A549 (cell line): ENCODE measurements around the gene SLC5A8. TPM values are rescaled to one million over a fixed set of nuclear protein-coding genes. Genes with fewer than 3 reads are reported as not detected.

Experiments used
- ATAC-seq, 2 experiments: fragments of 200-7000 bp in 1 of 2; fragments of >200 bp in 1 of 2; cut with Nextera tagmentation in 1 of 2; cut with Tn5 transposase in 1 of 2; 3 replicates each; pipeline versions ENCODE4 v1.8.0 to v1.9.1; 2018 to 2020; ENCODE audit warnings: mild to moderate bottlenecking in 1 of 2, moderate library complexity in 1 of 2
- CTCF ChIA-PET: fragments of 300-600 bp; sonication (Branson Sonifier 250); formaldehyde crosslinking; extraction: SDS; loops from one replicate; lab custom pipeline; 2021; ENCODE audit warnings: antibody characterized with exemption, inconsistent platforms; lab: Yijun Ruan, JAX
- POLR2A ChIA-PET: fragments of 350-600 bp; formaldehyde crosslinking; extraction: SDS; loops from one replicate; lab custom pipeline; 2021; ENCODE audit warnings: antibody characterized with exemption, inconsistent platforms; lab: Yijun Ruan, JAX
- DNase-seq, 2 experiments: peaks; one replicate each; pipeline versions ENCODE4 v3.0.0 to v3.0.0-alpha.2; 2011 to 2016; ENCODE audit warnings: low read depth in 1 of 2, low spot score in 1 of 2
- FAIRE-seq: peaks from 2 replicates; lab custom pipeline; 2011; peaks lifted over from hg19 to GRCh38; lab: Jason Lieb, UNC
- H3K27ac ChIP-seq, 2 experiments: fragments of >200 bp; sonication (Bioruptor Twin); formaldehyde crosslinking; 3 replicates each; pipeline ENCODE4 v1.5.1; 2016 to 2017
- H3K4me1 ChIP-seq: fragments of >200 bp; sonication (Bioruptor Twin); formaldehyde crosslinking; 3 replicates; pipeline ENCODE4 v1.6.1; 2016
- H3K4me2 ChIP-seq: fragments of >200 bp; sonication (Bioruptor Twin); formaldehyde crosslinking; 3 replicates; pipeline ENCODE4 v1.6.1; 2016
- H3K4me3 ChIP-seq: fragments of >200 bp; sonication (Bioruptor Twin); formaldehyde crosslinking; 3 replicates; pipeline ENCODE4 v1.5.1; 2016
- H3K9me3 ChIP-seq: fragments of >200 bp; sonication (Bioruptor Twin); formaldehyde crosslinking; 3 replicates; pipeline ENCODE4 v1.6.1; 2016
- BHLHE40 ChIP-seq: IDR thresholded peaks from 2 replicates; pipeline ENCODE4 v1.6.1; 2012; ENCODE audit warnings: low read depth, low read length, inconsistent platforms
- CHD2 ChIP-seq: fragments of 150-350 bp; IDR thresholded peaks from 2 replicates; pipeline ENCODE4 v1.6.1; 2014; ENCODE audit warnings: low read length; ENCODE audit not compliant: partially characterized antibody
- EHF ChIP-seq: fragments of 250-450 bp; sonication (Bioruptor Pico); IDR thresholded peaks from 2 replicates; pipeline ENCODE4 v1.5.0; 2020; ENCODE audit warnings: mild to moderate bottlenecking
- EHMT2 ChIP-seq: fragments of 200-600 bp; sonication (generic); IDR thresholded peaks from 2 replicates; pipeline ENCODE4 v1.6.1; 2016; ENCODE audit warnings: antibody characterized with exemption, low read depth, mild to moderate bottlenecking, moderate library complexity
- EP300 ChIP-seq, 2 experiments: fragments of >200 bp; sonication (Bioruptor Twin); formaldehyde crosslinking; IDR thresholded peaks; 2 replicates in 1 of 2; 3 replicates in 1 of 2; pipeline ENCODE4 v1.6.1; 2016 to 2017
- ESRRA ChIP-seq: fragments of 150-350 bp; IDR thresholded peaks from 2 replicates; pipeline ENCODE4 v1.6.1; 2014; ENCODE audit warnings: mild to moderate bottlenecking, low read length, borderline replicate concordance
- FOSB ChIP-seq: fragments of 250-450 bp; sonication (Bioruptor Pico); IDR thresholded peaks from 2 replicates; pipeline ENCODE4 v1.5.0; 2020; ENCODE audit warnings: mild to moderate bottlenecking, moderate library complexity
- FOSL2 ChIP-seq, 2 experiments: fragments of 450-650 bp in 1 of 2; fragments of >200 bp in 1 of 2; sonication (Bioruptor Twin) in 1 of 2; formaldehyde crosslinking; IDR thresholded peaks; 2 replicates each; pipeline versions ENCODE4 v1.5.0 to v1.6.1; 2016 to 2020; ENCODE audit warnings: mild to moderate bottlenecking in 1 of 2, moderate library complexity in 1 of 2
- FOXS1 ChIP-seq: fragments of 250-450 bp; sonication (Bioruptor Pico); IDR thresholded peaks from 2 replicates; pipeline ENCODE4 v1.5.0; 2020; ENCODE audit warnings: mild to moderate bottlenecking, moderate library complexity
- HOXB13 ChIP-seq: fragments of 250-450 bp; sonication (Bioruptor Pico); IDR thresholded peaks from 2 replicates; pipeline ENCODE4 v1.5.0; 2020; ENCODE audit warnings: low read depth, mild to moderate bottlenecking, moderate library complexity
- JUNB ChIP-seq: fragments of >200 bp; sonication (Bioruptor Twin); formaldehyde crosslinking; IDR thresholded peaks from 2 replicates; pipeline ENCODE4 v1.6.1; 2016
- KDM5A ChIP-seq: fragments of 200-600 bp; sonication (generic); IDR thresholded peaks from 2 replicates; pipeline ENCODE4 v1.6.1; 2016; ENCODE audit warnings: antibody characterized with exemption, mild to moderate bottlenecking
- NPAS2 ChIP-seq: fragments of 250-450 bp; sonication (Bioruptor Pico); IDR thresholded peaks from 2 replicates; pipeline ENCODE4 v1.8.0; 2022; ENCODE audit warnings: mild to moderate bottlenecking, moderate library complexity, borderline replicate concordance
- POLR2AphosphoS2 ChIP-seq: conservative IDR thresholded peaks from 2 replicates; pipeline ENCODE4 v1.6.1; 2012; ENCODE audit warnings: low read length, improper control_type of control experiment, inconsistent platforms
- RAD21 ChIP-seq, 2 experiments: fragments of >200 bp in 1 of 2; sonication (Bioruptor Twin) in 1 of 2; formaldehyde crosslinking in 1 of 2; IDR thresholded peaks in 1 of 2; conservative IDR thresholded peaks in 1 of 2; 2 replicates in 1 of 2; 3 replicates in 1 of 2; pipeline ENCODE4 v1.6.1; 2012 to 2018; ENCODE audit warnings: inconsistent platforms in 1 of 2
- RARB ChIP-seq: fragments of 250-450 bp; sonication (Bioruptor Pico); IDR thresholded peaks from 2 replicates; pipeline ENCODE4 v1.8.0; 2021; ENCODE audit warnings: mild to moderate bottlenecking, moderate library complexity
- SMC3 ChIP-seq: fragments of >200 bp; sonication (Bioruptor Twin); formaldehyde crosslinking; IDR thresholded peaks from 3 replicates; pipeline ENCODE4 v1.6.1; 2018; ENCODE audit warnings: inconsistent platforms
- WGBS: methylation state at CpG from one replicate; pipeline ENCODE4 v1.1.6; 2017; ENCODE audit errors: missing lambda C conversion rate; 5-methylcytosine and 5-hydroxymethylcytosine counted together
- polyA plus RNA-seq, 4 experiments: library from polyadenylated mRNA; depleted of rRNA in 3 of 4; stranded (reverse); fragments of >200 nt; fragmentation: RNase III in 1 of 4; extraction: RNeasy Plus Mini Kit Qiagen cat#74134 plus additional on column Dnase treatment in 1 of 4; gene quantifications; 2 replicates in 3 of 4; 3 replicates in 1 of 4; pipeline ENCODE4 v1.2.3, GENCODE V29; 2011 to 2017
- TF ChIP-seq, protein P1 (sequence below): fragments of >200 bp; sonication (Bioruptor Twin); formaldehyde crosslinking; IDR thresholded peaks from 3 replicates; pipeline ENCODE4 v1.6.1; 2016
- TF ChIP-seq, protein P2 (sequence below): IDR thresholded peaks from 2 replicates; pipeline ENCODE4 v1.6.1; 2012
- TF ChIP-seq, protein P3 (sequence below): fragments of 250-450 bp; sonication (Bioruptor Pico); IDR thresholded peaks from 2 replicates; pipeline ENCODE4 v1.5.0; 2020; ENCODE audit warnings: low read depth, mild to moderate bottlenecking, moderate library complexity
- TF ChIP-seq, protein P4 (sequence below): IDR thresholded peaks from 2 replicates; pipeline ENCODE4 v1.6.1; 2012; ENCODE audit warnings: low read depth, borderline replicate concordance

Gene SLC5A8
- polyA plus RNA-seq, 2 of the 4 experiments (the other 2 are of a cell fraction), result not detected

DNA sequence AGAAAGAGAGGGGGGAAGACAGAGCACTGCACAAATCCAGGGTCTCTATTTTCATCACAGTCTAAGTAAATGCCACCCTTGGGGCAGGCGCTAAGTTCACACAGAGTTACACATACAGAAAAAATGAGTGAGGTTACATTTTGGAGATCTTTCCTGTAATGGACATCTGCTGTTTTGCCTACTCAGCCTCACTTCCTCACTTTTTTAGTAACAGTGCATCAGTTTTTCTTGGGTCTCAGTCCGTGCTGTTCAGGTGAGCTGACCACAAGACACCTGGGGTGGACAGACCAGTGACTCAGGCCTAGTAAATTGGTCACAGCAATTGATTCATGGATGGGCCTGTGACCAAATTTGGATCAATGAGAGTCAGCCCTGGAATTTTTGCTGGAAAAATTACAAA, 33.6 kb upstream of the SLC5A8 start:
- ChIA-PET CTCF (interaction anchor here (1.3 kb wide), 2 partner anchors 24 to 29 kb away, joined by 3 read pairs; no protein-coding TSS in a partner anchor), POLR2A (no interaction called here)

DNA sequence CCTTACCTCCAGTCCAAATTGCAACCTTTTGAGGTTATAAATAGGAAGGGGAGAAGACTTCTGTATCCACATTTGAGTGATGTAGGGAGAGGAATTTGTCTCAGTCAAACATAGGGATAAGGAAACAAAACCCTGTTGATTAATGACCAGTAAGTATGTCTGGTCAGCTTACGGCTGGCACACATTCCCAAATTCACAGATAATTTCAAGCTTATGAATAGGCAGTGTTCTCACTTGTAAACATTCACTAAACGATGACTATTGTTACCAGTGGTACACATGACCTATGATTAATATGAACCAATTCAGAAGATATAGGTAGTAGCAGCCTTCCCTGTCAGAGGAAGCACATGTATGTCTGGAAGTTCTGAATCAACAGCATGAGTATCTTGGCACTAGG, 33.0 kb upstream of the SLC5A8 start:
- no peaks in the 10 kb centered on the region for H3K4me1 ChIP-seq
- H3K4me3 ChIP-seq, result no peak overlapping the region
- H3K9me3 ChIP-seq, result no peaks in the 10 kb centered on the region
- POLR2A ChIA-PET, result no interaction called here
- 9% methylated on average over 2 of the region's 2 CpGs for WGBS
- FAIRE-seq, result no peak
- no peak overlapping the region for H3K4me2 ChIP-seq
- CTCF ChIA-PET, result interaction anchor here (1.3 kb wide), 1 partner anchor 25 kb away, joined by 3 read pairs; no protein-coding TSS in a partner anchor
- no peak for TF ChIP-seq RAD21 (conservative IDR thresholded peaks at IDR 0.05 in 1 of 2, IDR thresholded peaks at IDR 0.05 in 1 of 2)
- no peak for TF ChIP-seq SMC3
- TF ChIP-seq RARB (CRISPR knock-in tag), result no peak
- no peak for TF ChIP-seq EP300 (IDR thresholded peaks at IDR 0.05)
- TF ChIP-seq FOSL2 (IDR thresholded peaks at IDR 0.05), result no peak
- no peak for TF ChIP-seq FOSL2 (CRISPR knock-in tag; IDR thresholded peaks at IDR 0.05)
- no peak for TF ChIP-seq FOXS1 (CRISPR knock-in tag)
- TF ChIP-seq EHMT2, result no peak
- no peak for TF ChIP-seq KDM5A
- no peak for TF ChIP-seq HOXB13 (CRISPR knock-in tag)
- no peak for TF ChIP-seq POLR2AphosphoS2
- H3K27ac ChIP-seq, result no peak overlapping the region
- DNase-seq, result no peak
- ATAC-seq, result no peak

More for the DNA sequence above, 33.6 kb upstream of the SLC5A8 start:
- no peak for TF ChIP-seq KDM5A
- TF ChIP-seq CHD2, result no peak
- no peak for TF ChIP-seq EHF (CRISPR knock-in tag)
- TF ChIP-seq, protein P1, sequence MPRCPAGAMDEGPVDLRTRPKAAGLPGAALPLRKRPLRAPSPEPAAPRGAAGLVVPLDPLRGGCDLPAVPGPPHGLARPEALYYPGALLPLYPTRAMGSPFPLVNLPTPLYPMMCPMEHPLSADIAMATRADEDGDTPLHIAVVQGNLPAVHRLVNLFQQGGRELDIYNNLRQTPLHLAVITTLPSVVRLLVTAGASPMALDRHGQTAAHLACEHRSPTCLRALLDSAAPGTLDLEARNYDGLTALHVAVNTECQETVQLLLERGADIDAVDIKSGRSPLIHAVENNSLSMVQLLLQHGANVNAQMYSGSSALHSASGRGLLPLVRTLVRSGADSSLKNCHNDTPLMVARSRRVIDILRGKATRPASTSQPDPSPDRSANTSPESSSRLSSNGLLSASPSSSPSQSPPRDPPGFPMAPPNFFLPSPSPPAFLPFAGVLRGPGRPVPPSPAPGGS, result no peak
- DNase-seq, result no peak
- Histone ChIP-seq H3K4me2 (no peak overlapping the region), H3K4me3 (no peak overlapping the region), H3K4me1 (no peaks in the 10 kb centered on the region), H3K9me3 (no peaks in the 10 kb centered on the region), H3K27ac (no peak overlapping the region)
- FAIRE-seq, result no peak
- WGBS, result 21% methylated on average over 2 of the region's 2 CpGs
- no peak for ATAC-seq

DNA sequence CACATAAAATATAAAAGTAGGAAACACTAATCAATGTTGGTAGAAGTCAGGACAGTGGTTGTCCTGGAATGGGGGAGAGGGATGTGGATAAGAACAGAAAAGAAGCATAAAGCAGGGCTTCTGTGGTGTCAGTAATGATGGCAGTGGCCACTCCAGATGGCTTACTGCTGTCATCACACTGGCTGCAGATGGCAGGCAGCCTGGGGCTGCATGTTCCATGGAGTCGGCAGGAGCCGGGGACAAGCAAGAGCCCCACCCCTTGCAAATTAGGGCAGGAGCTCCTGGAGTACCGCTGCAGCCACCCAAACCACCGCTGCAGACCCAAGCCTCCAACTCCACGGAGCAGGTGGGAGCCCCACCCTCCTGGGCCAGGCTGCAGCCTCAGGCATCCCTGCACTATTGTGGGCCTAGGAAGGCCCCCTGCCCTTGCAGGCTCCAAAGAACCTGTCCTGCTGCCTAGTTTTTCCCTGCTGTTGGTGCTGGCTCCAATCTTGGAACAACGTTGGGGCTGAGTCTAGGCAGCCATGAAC, 28.8 kb upstream of the SLC5A8 start:
- Histone ChIP-seq H3K9me3 (no peaks in the 10 kb centered on the region), H3K4me2 (no peak overlapping the region), H3K4me3 (no peak overlapping the region), H3K27ac (no peak overlapping the region), H3K4me1 (no peaks in the 10 kb centered on the region)
- ATAC-seq, result no peak
- POLR2A ChIA-PET, result no interaction called here
- no peak for FAIRE-seq
- CTCF ChIA-PET, result interaction anchor here (0.9 kb wide), 1 partner anchor 11 kb away, joined by 3 read pairs; no protein-coding TSS in a partner anchor
- 15% methylated on average over 6 of the region's 6 CpGs for WGBS
- DNase-seq, result no peak
- TF ChIP-seq, protein P2, sequence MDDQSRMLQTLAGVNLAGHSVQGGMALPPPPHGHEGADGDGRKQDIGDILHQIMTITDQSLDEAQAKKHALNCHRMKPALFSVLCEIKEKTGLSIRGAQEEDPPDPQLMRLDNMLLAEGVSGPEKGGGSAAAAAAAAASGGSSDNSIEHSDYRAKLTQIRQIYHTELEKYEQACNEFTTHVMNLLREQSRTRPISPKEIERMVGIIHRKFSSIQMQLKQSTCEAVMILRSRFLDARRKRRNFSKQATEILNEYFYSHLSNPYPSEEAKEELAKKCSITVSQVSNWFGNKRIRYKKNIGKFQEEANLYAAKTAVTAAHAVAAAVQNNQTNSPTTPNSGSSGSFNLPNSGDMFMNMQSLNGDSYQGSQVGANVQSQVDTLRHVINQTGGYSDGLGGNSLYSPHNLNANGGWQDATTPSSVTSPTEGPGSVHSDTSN, result no peak
- TF ChIP-seq ESRRA (no peak), JUNB (no peak), BHLHE40 (no peak), FOSB (CRISPR knock-in tag) (no peak), NPAS2 (no peak)
- TF ChIP-seq, protein P3, sequence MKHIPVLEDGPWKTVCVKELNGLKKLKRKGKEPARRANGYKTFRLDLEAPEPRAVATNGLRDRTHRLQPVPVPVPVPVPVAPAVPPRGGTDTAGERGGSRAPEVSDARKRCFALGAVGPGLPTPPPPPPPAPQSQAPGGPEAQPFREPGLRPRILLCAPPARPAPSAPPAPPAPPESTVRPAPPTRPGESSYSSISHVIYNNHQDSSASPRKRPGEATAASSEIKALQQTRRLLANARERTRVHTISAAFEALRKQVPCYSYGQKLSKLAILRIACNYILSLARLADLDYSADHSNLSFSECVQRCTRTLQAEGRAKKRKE (CRISPR knock-in tag), result no peak
- TF ChIP-seq, protein P4, sequence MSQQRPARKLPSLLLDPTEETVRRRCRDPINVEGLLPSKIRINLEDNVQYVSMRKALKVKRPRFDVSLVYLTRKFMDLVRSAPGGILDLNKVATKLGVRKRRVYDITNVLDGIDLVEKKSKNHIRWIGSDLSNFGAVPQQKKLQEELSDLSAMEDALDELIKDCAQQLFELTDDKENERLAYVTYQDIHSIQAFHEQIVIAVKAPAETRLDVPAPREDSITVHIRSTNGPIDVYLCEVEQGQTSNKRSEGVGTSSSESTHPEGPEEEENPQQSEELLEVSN, result no peak
- TF ChIP-seq, all 56 proteins: peak for 0
